HCT116 (cell line): Measurements from ENCODE around the gene IFNGR2. TPM values are rescaled to one million over a fixed set of nuclear protein-coding genes. Genes with fewer than 3 reads are reported as not detected.

Source experiments
- ATAC-seq: fragments of 200-7000 bp; cut with Tn5 transposase; 2 replicates; pipeline ENCODE4 v1.9.1; 2020; ENCODE audit warnings: mild to moderate bottlenecking, moderate library complexity
- BruUV-seq: library from RNA; stranded (reverse); fragments of 400-500 nt; replicated peaks from 2 replicates; lab custom pipeline; 2021; lab: Mats Ljungman, UMichigan
- CTCF ChIA-PET: fragments of 300-600 bp; sonication (Branson Sonifier 250); formaldehyde crosslinking; loops from one replicate; lab custom pipeline; 2021; ENCODE audit warnings: antibody characterized with exemption; lab: Charles Lee
- POLR2A ChIA-PET: fragments of 300-600, 350-600 bp; sonication (Branson Sonifier 250); formaldehyde crosslinking; loops from one replicate; lab custom pipeline; 2021; ENCODE audit warnings: antibody characterized with exemption; lab: Charles Lee
- RAD21 ChIA-PET, 2 experiments: fragments of 300-600 bp; sonication (Branson Sonifier 250); formaldehyde crosslinking; loops; one replicate each; lab custom pipeline; 2023; ENCODE audit warnings: low total read pairs in 2 of 2; ENCODE audit not compliant: uncharacterized antibody in 2 of 2, unreplicated experiment in 2 of 2, low non-redundant PET in 1 of 2; lab: Charles Lee
- DNase-seq: peaks from one replicate; pipeline ENCODE4 v3.0.0-alpha.2; 2010; ENCODE audit warnings: low read depth, low spot score
- H2AFZ ChIP-seq: fragments of 200-600 bp; shearing (Covaris generic), sonication (generic); 2 replicates; pipeline ENCODE4 v1.6.1; 2017; ENCODE audit warnings: low read depth, mixed run types, mixed read lengths, antibody characterized with exemption, low read length; ENCODE audit not compliant: poor library complexity, severe bottlenecking
- H3K27ac ChIP-seq: 2 replicates; pipeline ENCODE4 v1.5.1; 2012; ENCODE audit warnings: low read depth, low read length
- H3K27me3 ChIP-seq: fragments of 200-600 bp; sonication (generic); 2 replicates; pipeline ENCODE4 v1.6.1; 2016; ENCODE audit warnings: mixed run types, low read length, mixed read lengths; ENCODE audit not compliant: insufficient read depth
- H3K36me3 ChIP-seq, 2 experiments: fragments of 200-500 bp in 1 of 2; fragments of 200-600 bp in 1 of 2; sonication (Bioruptor generic) in 1 of 2; sonication (generic) in 1 of 2; 2 replicates each; pipeline versions ENCODE4 v1.5.1 to v1.6.1; 2014 to 2016; ENCODE audit warnings: low read length in 2 of 2, inconsistent platforms in 1 of 2, mixed read lengths in 1 of 2, mixed run types in 1 of 2; ENCODE audit not compliant: insufficient read depth in 2 of 2, control insufficient read depth in 1 of 2
- H3K4me1 ChIP-seq, 2 experiments: fragments of 200-600 bp in 1 of 2; sonication (generic) in 1 of 2; 2 replicates each; pipeline versions ENCODE4 v1.5.1 to v1.6.1; 2012 to 2017; ENCODE audit warnings: low read length in 2 of 2, inconsistent platforms in 1 of 2, mild to moderate bottlenecking in 1 of 2, mixed read lengths in 1 of 2, mixed run types in 1 of 2, moderate library complexity in 1 of 2; ENCODE audit not compliant: insufficient read depth in 2 of 2, control insufficient read depth in 1 of 2
- H3K4me2 ChIP-seq: fragments of 200-600 bp; sonication (generic); 2 replicates; pipeline ENCODE4 v1.6.1; 2017; ENCODE audit warnings: mixed run types, low read length, mixed read lengths
- H3K4me3 ChIP-seq, 2 experiments: fragments of 200-600 bp in 1 of 2; sonication (generic) in 1 of 2; replicated peaks in 1 of 2; 2 replicates each; pipeline ENCODE4 v1.5.1; 2011 to 2016; ENCODE audit warnings: low read length in 2 of 2, control low read depth in 1 of 2, low read depth in 1 of 2, mild to moderate bottlenecking in 1 of 2, mixed read lengths in 1 of 2, mixed run types in 1 of 2
- H3K79me2 ChIP-seq: fragments of 200-600 bp; sonication (generic); 2 replicates; pipeline ENCODE4 v1.6.1; 2017; ENCODE audit warnings: mild to moderate bottlenecking, mixed run types, low read length, moderate library complexity, mixed read lengths; ENCODE audit not compliant: insufficient read depth
- H3K9ac ChIP-seq: fragments of 200-600 bp; sonication (generic); 2 replicates; pipeline ENCODE4 v1.6.1; 2016; ENCODE audit warnings: low read length, mixed read lengths
- H3K9me2 ChIP-seq: fragments of 200-600 bp; sonication (generic), shearing (Covaris generic); 2 replicates; pipeline ENCODE4 v1.6.1; 2017; ENCODE audit warnings: mixed run types, mild to moderate bottlenecking, moderate library complexity; ENCODE audit not compliant: insufficient read depth
- H3K9me3 ChIP-seq, 2 experiments: fragments of 200-500 bp in 1 of 2; fragments of 200-600 bp in 1 of 2; sonication (Bioruptor generic) in 1 of 2; sonication (generic) in 1 of 2; 2 replicates each; pipeline ENCODE4 v1.6.1; 2014 to 2017; ENCODE audit warnings: low read length in 2 of 2, mixed read lengths in 2 of 2, inconsistent platforms in 1 of 2, low read depth in 1 of 2, mild to moderate bottlenecking in 1 of 2, mixed run types in 1 of 2, moderate library complexity in 1 of 2; ENCODE audit not compliant: control insufficient read depth in 1 of 2, insufficient read depth in 1 of 2
- H4K20me1 ChIP-seq: fragments of 200-600 bp; sonication (generic), shearing (Covaris generic); 2 replicates; pipeline ENCODE4 v1.6.1; 2017; ENCODE audit warnings: mixed run types, mild to moderate bottlenecking, moderate library complexity; ENCODE audit not compliant: insufficient read depth
- CBX3 ChIP-seq: IDR thresholded peaks from 2 replicates; pipeline ENCODE4 v1.6.1; 2012; ENCODE audit warnings: low read depth
- CEBPB ChIP-seq: IDR thresholded peaks from 2 replicates; pipeline ENCODE4 v1.6.1; 2012; ENCODE audit warnings: low read depth
- CTCF ChIP-seq, 3 experiments: fragments of 200-600 bp in 1 of 3; sonication (generic) in 1 of 3; IDR thresholded peaks in 2 of 3; conservative IDR thresholded peaks in 1 of 3; 2 replicates each; pipeline ENCODE4 v1.5.1; 2012 to 2017; ENCODE audit warnings: low read depth in 2 of 3, low read length in 2 of 3, antibody characterized with exemption in 1 of 3, borderline replicate concordance in 1 of 3, control low read depth in 1 of 3, mild to moderate bottlenecking in 1 of 3, mixed read lengths in 1 of 3, mixed run types in 1 of 3, moderate library complexity in 1 of 3; ENCODE audit not compliant: insufficient read depth in 1 of 3
- EGR1 ChIP-seq: IDR thresholded peaks from 2 replicates; pipeline ENCODE4 v1.6.1; 2012; ENCODE audit warnings: low read depth
- EZH2 ChIP-seq: fragments of 200-600 bp; sonication (generic); IDR thresholded peaks from 2 replicates; pipeline ENCODE4 v1.6.1; 2017; ENCODE audit warnings: antibody characterized with exemption, mixed run types
- EZH2phosphoT487 ChIP-seq: fragments of 200-600 bp; IDR thresholded peaks from 2 replicates; pipeline ENCODE4 v1.6.1; 2018; ENCODE audit warnings: antibody characterized with exemption, borderline replicate concordance
- FOSL1 ChIP-seq: IDR thresholded peaks from 2 replicates; pipeline ENCODE4 v1.6.1; 2012; ENCODE audit warnings: low read depth
- JUND ChIP-seq: IDR thresholded peaks from 2 replicates; pipeline ENCODE4 v1.6.1; 2012
- POLR2A ChIP-seq: IDR thresholded peaks from 2 replicates; pipeline ENCODE4 v1.7.0; 2011; ENCODE audit warnings: borderline replicate concordance; ENCODE audit not compliant: insufficient read depth, insufficient read length; ENCODE audit errors: extremely low read depth
- RAD21 ChIP-seq: IDR thresholded peaks from 2 replicates; pipeline ENCODE4 v1.6.1; 2012; ENCODE audit warnings: low read depth, mild to moderate bottlenecking
- REST ChIP-seq: IDR thresholded peaks from 2 replicates; pipeline ENCODE4 v1.6.1; 2012; ENCODE audit warnings: low read depth
- SIN3A ChIP-seq: IDR thresholded peaks from 2 replicates; pipeline ENCODE4 v1.6.1; 2012; ENCODE audit warnings: low read depth
- SP1 ChIP-seq: IDR thresholded peaks from 2 replicates; pipeline ENCODE4 v1.6.1; 2012; ENCODE audit warnings: low read depth
- SRF ChIP-seq: IDR thresholded peaks from 2 replicates; pipeline ENCODE4 v1.6.1; 2012; ENCODE audit warnings: low read depth
- TCF7L2 ChIP-seq: IDR thresholded peaks from 2 replicates; pipeline ENCODE4 v1.7.0; 2011; ENCODE audit warnings: borderline replicate concordance, inconsistent platforms; ENCODE audit not compliant: insufficient read depth, insufficient read length; ENCODE audit errors: extremely low read depth
- YY1 ChIP-seq: IDR thresholded peaks from 2 replicates; pipeline ENCODE4 v1.6.1; 2011; ENCODE audit warnings: low read length, low read depth, moderate library complexity, mild to moderate bottlenecking; ENCODE audit not compliant: insufficient replicate concordance; ENCODE audit errors: extremely low read depth
- ZBTB33 ChIP-seq: IDR thresholded peaks from 2 replicates; pipeline ENCODE4 v1.6.1; 2011; ENCODE audit warnings: mild to moderate bottlenecking, low read length, moderate library complexity; ENCODE audit not compliant: insufficient replicate concordance; ENCODE audit errors: extremely low read depth
- ZFX ChIP-seq: fragments of 450-650 bp; IDR thresholded peaks from 2 replicates; pipeline ENCODE4 v1.6.1; 2017
- intact Hi-C: fragments of 100-400 bp; cut with micrococcal nuclease; formaldehyde crosslinking; loops from 2 replicates; pipeline ENCODE4 v1.10.0; 2022
- total RNA-seq: library from RNA; stranded (reverse); gene quantifications from one replicate; pipeline ENCODE4 v1.2.1, GENCODE V29; 2021; ENCODE audit not compliant: unreplicated experiment

IFNGR2 gene
- total RNA-seq, 1 experiment from 2014 or later = 44.6 TPM

GRCh38 chr21:33451634-33452071, 48.4 kb downstream of the IFNGR2 start:
- intact Hi-C loops = no loop called here
- no peaks in the 10 kb centered on the region for H3K27me3 ChIP-seq
- H4K20me1 ChIP-seq = no peaks in the 10 kb centered on the region
- CTCF ChIA-PET = interaction anchor here (0.5 kb wide), 1 partner anchor 90 kb away, joined by 4 read pairs; no protein-coding TSS in a partner anchor
- H2AFZ ChIP-seq = no peak overlapping the region
- no peaks in the 10 kb centered on the region for H3K36me3 ChIP-seq
- no peak overlapping the region for H3K27ac ChIP-seq
- H3K4me1 ChIP-seq = peaks cover 3 to 6% of the 10 kb centered on the region in 2 experiments; a peak in 1 of 4 replicates
- no peak overlapping the region for H3K4me2 ChIP-seq
- H3K79me2 ChIP-seq = no peaks in the 10 kb centered on the region
- DNase-seq = no peak
- RAD21 ChIA-PET = no interaction called here
- no peak for ATAC-seq
- no peak for TF ChIP-seq POLR2A
- no peak for TF ChIP-seq FOSL1
- TF ChIP-seq EZH2phosphoT487 = no peak
- TF ChIP-seq JUND = no peak
- TF ChIP-seq ZFX = no peak
- no peak for TF ChIP-seq TCF7L2
- no peak for TF ChIP-seq EGR1
- TF ChIP-seq EZH2 = no peak
- TF ChIP-seq CTCF (IDR thresholded peaks at IDR 0.05 in 2 of 3, conservative IDR thresholded peaks at IDR 0.05 in 1 of 3; ENCODE audit: borderline replicate concordance in 1 of 3, insufficient read depth in 1 of 3, low read depth in 2 of 3, low read length in 2 of 3) = no peak
- TF ChIP-seq CBX3 = no peak
- no peak for TF ChIP-seq ZBTB33
- TF ChIP-seq YY1 = no peak
- no peak for TF ChIP-seq RAD21
- TF ChIP-seq CEBPB = no peak
- TF ChIP-seq SIN3A = no peak
- no peak for TF ChIP-seq SRF
- no peak for TF ChIP-seq REST
- no peak for TF ChIP-seq SP1
- no peaks in the 10 kb centered on the region for H3K9me2 ChIP-seq
- no peak overlapping the region for H3K4me3 ChIP-seq
- BruUV-seq = no TSS peak
- H3K9ac ChIP-seq = no peak overlapping the region
- no peaks in the 10 kb centered on the region for H3K9me3 ChIP-seq
- POLR2A ChIA-PET = no interaction called here
